Gastrocnemius medialis (tissue), 4 donors: ENCODE data around the gene FCER1G. TPM values are rescaled to one million over a fixed set of nuclear protein-coding genes. Genes with fewer than 3 reads are reported as not detected.
A peak's percentile ranks its signal among the peaks of the same experiment; 100 is the strongest.

Source experiments
- ATAC-seq, 2 donors: fragments of 150-250 bp; one replicate each; pipeline ENCODE4 v1.9.1; 2016
- DNase-seq, 2 donors: peaks; one replicate each; pipeline ENCODE4 v3.0.0-alpha.2; 2019
- H3K27ac ChIP-seq, 4 donors: fragments of 200-600 bp; sonication (generic); 1 replicate in 1 of 4; 2 replicates in 3 of 4; pipeline ENCODE4 v1.5.1; 2016 to 2018; ENCODE audit warnings: mild to moderate bottlenecking in 2 of 4, moderate library complexity in 1 of 4
- H3K27me3 ChIP-seq, 3 donors: fragments of 200-600 bp; sonication (generic) in 2 of 3; 1 replicate in 1 of 3; 2 replicates in 2 of 3; pipeline versions ENCODE4 v1.5.1 to v1.6.0; 2016 to 2019; ENCODE audit warnings: mild to moderate bottlenecking in 1 of 3, moderate library complexity in 1 of 3
- H3K36me3 ChIP-seq, 2 donors: fragments of 200-600 bp; sonication (generic) in 1 of 2; one replicate each; pipeline ENCODE4 v1.5.1; 2017 to 2018
- H3K4me1 ChIP-seq, 2 donors: fragments of 200-600 bp; sonication (generic) in 1 of 2; one replicate each; pipeline ENCODE4 v1.5.1; 2016 to 2017; ENCODE audit warnings: mild to moderate bottlenecking in 2 of 2
- H3K4me3 ChIP-seq, 4 donors: fragments of 200-600 bp; sonication (generic) in 3 of 4; 1 replicate in 1 of 4; 2 replicates in 3 of 4; pipeline ENCODE4 v1.5.1; 2016 to 2019; ENCODE audit warnings: mild to moderate bottlenecking in 2 of 4
- H3K9me3 ChIP-seq, 3 donors: fragments of 200-600 bp; sonication (generic) in 2 of 3; 1 replicate in 1 of 3; 2 replicates in 2 of 3; pipeline ENCODE4 v1.5.1; 2016 to 2019
- CTCF ChIP-seq, 5 experiments: fragments of 450-650 bp in 3 of 5; fragments of 200-600 bp in 2 of 5; sonication (generic) in 2 of 5; IDR thresholded peaks in 4 of 5; conservative IDR thresholded peaks in 1 of 5; 1 replicate in 4 of 5; 2 replicates in 1 of 5; pipeline ENCODE4 v1.5.1; 2016 to 2019; ENCODE audit warnings: antibody characterized with exemption in 5 of 5, mild to moderate bottlenecking in 3 of 5, moderate library complexity in 3 of 5
- POLR2A ChIP-seq, 2 donors: fragments of 450-650 bp; IDR thresholded peaks; one replicate each; pipeline ENCODE4 v1.6.1; 2017; ENCODE audit warnings: antibody characterized with exemption in 2 of 2, mild to moderate bottlenecking in 2 of 2, moderate library complexity in 2 of 2
- in situ Hi-C, 4 donors: fragments of 200-750 bp; cut with MboI; loops; one replicate each; pipeline versions ENCODE4 v1.15.0 to v1.8.0; 2017; ENCODE audit warnings: low sequenced_read_pairs in 4 of 4
- intact Hi-C: fragments of 100-400 bp; cut with DNase I; formaldehyde crosslinking; loops from one replicate; pipeline ENCODE4 v1.15.1; 2023; ENCODE audit warnings: low total_unique reads
- total RNA-seq, 4 donors: library from RNA; depleted of rRNA; stranded (reverse); fragments of >200 nt; gene quantifications; one replicate each; pipeline versions ENCODE4 v1.1.0 to v1.2.3, GENCODE V29; 2016

FCER1G gene
- total RNA-seq, 4 donors from 2014 or later = 4.2 to 20.4 (median 18.5) TPM

GRCh38 chr1:161201836-161202712, 13.0 kb upstream of the FCER1G start, which contains the start of gene NDUFS2:
NDUFS2 (plus strand) TSS chr1:161202367; CDS start chr1:161202386, 19 bp downstream.
- peak; percentile 99 for DNase-seq
- Histone ChIP-seq H3K9me3 (no peaks in the 10 kb centered on the region), H3K4me1 (peaks cover 58 to 81% of the 10 kb centered on the region in 2 donors), H3K27me3 (no peaks in the 10 kb centered on the region), H3K36me3 (peaks cover 0 to 34% of the 10 kb centered on the region in 2 donors), H3K4me3 (peak within 1 kb of the TSS; percentile 66 to 93 (median 84)), H3K27ac (peak within 1 kb of the TSS; percentile 94 to 99 (median 98))
- TF ChIP-seq CTCF (IDR thresholded peaks at IDR 0.05 in 4 of 5, conservative IDR thresholded peaks at IDR 0.05 in 1 of 5) = peak in 1 of 5 experiments; percentile 18
- TF ChIP-seq POLR2A (IDR thresholded peaks at IDR 0.05) = peak; percentile 82 to 86
- in situ Hi-C loops (loop anchor here in 2 of 4 donors (25.0 kb wide), 1 partner anchor 535 kb away; the partner anchor contains the start of gene DUSP12 (in 2 of the 2)), intact Hi-C loops (loop anchor here (1.0 to 5.0 kb wide), 4 partner anchors 25 to 185 kb away; partner anchors contain the start of genes DEDD and TOMM40L)
- ATAC-seq = peak; percentile 97

- intact Hi-C loops (no loop called here), in situ Hi-C loops (loop anchor here in 2 of 4 donors (25.0 kb wide), 1 partner anchor 531 kb away; the partner anchor contains the start of gene DUSP12 (in 2 of the 2))
- DNase-seq = no peak
- Histone ChIP-seq H3K36me3 (peaks cover 0 to 69% of the 10 kb centered on the region in 2 donors), H3K4me1 (peaks cover 19 to 54% of the 10 kb centered on the region in 2 donors), H3K27me3 (no peaks in the 10 kb centered on the region), H3K9me3 (no peaks in the 10 kb centered on the region), H3K27ac (peak overlapping the region; percentile 77 to 99 (median 96)), H3K4me3 (no peak overlapping the region)
- TF ChIP-seq POLR2A (IDR thresholded peaks at IDR 0.05) (no peak), CTCF (IDR thresholded peaks at IDR 0.05 in 4 of 5, conservative IDR thresholded peaks at IDR 0.05 in 1 of 5) (no peak)
- no peak for ATAC-seq
These were observed 8.5 kb upstream of the FCER1G start for GRCh38 chr1:161206411-161207140.

- DNase-seq (peak; percentile 44 to 60), ATAC-seq (peak; percentile 64 to 75)
- TF ChIP-seq CTCF (IDR thresholded peaks at IDR 0.05 in 4 of 5, conservative IDR thresholded peaks at IDR 0.05 in 1 of 5) (no peak), POLR2A (IDR thresholded peaks at IDR 0.05) (peak; percentile 53 to 54)
- Histone ChIP-seq H3K27ac (peak overlapping the region; percentile 77 to 99 (median 96)), H3K27me3 (no peaks in the 10 kb centered on the region), H3K9me3 (no peaks in the 10 kb centered on the region), H3K36me3 (peaks cover 0 to 75% of the 10 kb centered on the region in 2 donors), H3K4me3 (peak overlapping the region in 1 of 4 donors; percentile 20), H3K4me1 (peaks cover 19 to 53% of the 10 kb centered on the region in 2 donors)
- in situ Hi-C loops (loop anchor here in 2 of 4 donors (25.0 kb wide), 1 partner anchor 530 kb away; the partner anchor contains the start of gene DUSP12 (in 2 of the 2)), intact Hi-C loops (no loop called here)
These were observed 7.9 kb upstream of the FCER1G start for GRCh38 chr1:161207173-161207572.

- Histone ChIP-seq H3K27ac (peak overlapping the region; percentile 77 to 99 (median 96)), H3K27me3 (no peaks in the 10 kb centered on the region), H3K36me3 (peaks cover 0 to 87% of the 10 kb centered on the region in 2 donors), H3K4me1 (peaks cover 4 to 32% of the 10 kb centered on the region in 2 donors), H3K4me3 (no peak overlapping the region), H3K9me3 (no peaks in the 10 kb centered on the region)
- peak; percentile 48 to 85 for ATAC-seq
- peak; percentile 62 to 71 for DNase-seq
- TF ChIP-seq POLR2A (IDR thresholded peaks at IDR 0.05) (no peak), CTCF (IDR thresholded peaks at IDR 0.05 in 4 of 5, conservative IDR thresholded peaks at IDR 0.05 in 1 of 5) (peak; percentile 79 to 89 (median 84))
- intact Hi-C loops (loop anchor here (1.0 kb wide), 1 partner anchor 15 kb away; no protein-coding TSS in a partner anchor), in situ Hi-C loops (loop anchor here in 2 of 4 donors (25.0 kb wide), 1 partner anchor 527 kb away; the partner anchor contains the start of gene DUSP12 (in 2 of the 2))
These were observed 5.2 kb upstream of the FCER1G start for GRCh38 chr1:161209790-161210409.
